Left ventricle myocardium superior (tissue), 1 donor: ENCODE data around the gene C11orf65. TPM values are rescaled to one million over a fixed set of nuclear protein-coding genes. Genes with fewer than 3 reads are reported as not detected.
"Not testable (repeated sequence)": the region's sequence is repeated elsewhere in the genome, so short reads cannot be mapped to it uniquely, and the experiment has no call there.

Source experiments
- ATAC-seq: fragments of 200-7000 bp; cut with Tn5 transposase; one replicate; pipeline ENCODE4 v1.9.1; 2020; ENCODE audit warnings: mild to moderate bottlenecking, moderate library complexity
- DNase-seq: peaks from one replicate; pipeline ENCODE4 v3.0.0-alpha.2; 2020
- intact Hi-C: fragments of 100-400 bp; cut with micrococcal nuclease; formaldehyde crosslinking; loops from one replicate; pipeline ENCODE4 v1.11.0; 2022
- total RNA-seq: library from RNA; stranded (reverse); fragmentation: NEBNext Ultra II Directional; extraction: Animal tissue kit (Norgen Biotek cat#: 25700); gene quantifications from one replicate; pipeline ENCODE4 v1.2.1, GENCODE V29; 2021
- donor health status: DM: no; HTN: yes; CAD: no; lungs with severe emphysema.

The C11orf65 gene
- total RNA-seq, 1 donor from 2014 or later, result 0.69 TPM

DNA sequence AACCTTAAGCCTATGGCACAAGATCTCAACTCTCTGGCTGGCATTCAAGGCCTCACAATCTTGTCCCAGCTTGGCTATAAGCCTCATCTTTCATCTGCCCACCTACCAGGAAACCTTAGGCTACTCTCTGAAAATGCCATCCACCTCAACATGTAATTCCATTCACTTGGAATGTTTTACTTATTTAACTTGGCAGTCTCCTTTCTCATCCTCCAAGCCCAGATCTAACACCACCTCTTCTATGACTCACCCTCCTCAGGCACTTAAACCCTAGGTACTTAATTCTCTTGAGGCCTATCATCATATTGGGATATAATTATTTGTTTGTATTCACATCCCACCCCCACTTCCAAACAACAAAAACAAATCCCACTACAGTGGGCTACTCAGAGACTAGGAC lies 15.8 kb upstream of the C11orf65 start:
- intact Hi-C loops, result no loop called here
- ATAC-seq (no peak), DNase-seq (no peak)

DNA sequence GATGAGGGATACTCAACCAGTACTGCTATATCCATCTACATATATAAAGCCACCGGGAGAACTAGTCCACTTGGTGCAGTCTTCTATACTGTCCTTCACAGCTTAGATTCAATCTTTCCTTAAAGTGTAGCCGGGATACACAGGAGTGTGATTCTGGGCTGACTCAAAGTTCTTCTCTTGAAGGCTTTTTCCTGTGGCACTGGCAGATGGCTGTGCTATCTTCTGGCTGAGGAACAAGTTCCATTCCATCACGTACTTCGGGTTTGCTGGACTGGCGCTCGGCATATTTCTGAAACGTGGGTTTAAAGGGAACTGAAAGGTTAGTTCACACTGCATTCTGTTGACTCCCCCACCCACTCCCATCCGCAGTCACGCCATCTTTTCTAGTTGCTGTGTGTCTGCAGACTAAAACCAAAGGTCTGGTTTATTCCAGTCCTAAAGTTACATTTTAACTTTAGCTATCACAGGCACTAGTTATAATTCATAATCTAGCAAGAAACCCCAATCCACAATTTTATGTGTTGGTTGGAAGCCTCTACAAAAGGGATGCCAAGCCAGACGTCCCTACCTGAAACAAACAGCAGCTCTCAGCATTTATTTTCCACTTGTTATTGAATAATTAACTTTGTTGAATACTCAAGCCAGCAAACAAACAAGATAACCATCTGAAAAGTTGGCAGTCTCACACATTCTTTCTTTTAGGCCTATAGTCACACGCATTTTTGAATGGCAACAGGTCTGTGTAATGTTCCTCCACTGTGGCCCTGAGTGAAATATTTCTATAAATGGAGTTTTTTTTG lies 7.5 kb upstream of the C11orf65 start:
- intact Hi-C loops, result no loop called here
- ATAC-seq (peak; percentile 79), DNase-seq (no peak)

DNA sequence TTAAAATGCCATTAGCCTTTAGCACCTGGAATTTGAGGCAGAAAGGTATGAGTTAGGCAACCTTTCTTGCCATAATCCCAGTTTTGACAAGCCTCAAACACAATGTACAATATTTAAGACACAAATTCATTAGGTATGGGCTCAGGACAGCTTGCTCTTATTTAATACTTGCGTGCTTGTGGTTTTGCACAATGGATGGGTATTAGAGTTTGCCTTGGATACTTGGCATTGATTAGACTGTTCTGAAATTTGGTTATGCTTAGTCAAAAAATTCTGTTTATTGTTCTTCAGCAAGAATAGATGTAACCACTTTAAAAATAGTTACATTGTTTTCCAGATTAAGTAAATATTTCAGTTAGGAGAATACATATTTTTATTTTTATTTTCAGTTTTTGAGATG lies 5.4 kb upstream of the C11orf65 start:
- no peak for DNase-seq
- intact Hi-C loops, result no loop called here

DNA sequence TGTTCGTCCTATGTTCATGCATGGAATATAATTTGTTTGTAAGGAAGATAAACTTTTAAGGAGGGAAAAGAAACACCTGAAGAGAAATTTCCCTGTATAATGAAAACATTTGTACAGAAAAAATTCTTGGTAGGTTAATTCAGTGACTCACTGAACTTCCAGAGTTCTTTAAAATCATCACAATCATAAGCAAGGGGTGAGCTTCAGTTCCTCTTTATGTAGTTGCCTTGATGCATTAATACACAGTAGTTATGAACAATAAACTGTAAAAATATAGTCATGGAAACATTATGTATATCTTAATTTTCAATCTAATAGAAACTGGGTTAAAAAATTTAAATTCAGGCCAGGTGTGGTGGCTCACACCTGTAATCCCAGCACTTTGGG lies 1.1 kb upstream of the C11orf65 start:
- DNase-seq (no peak), ATAC-seq (no peak)
- intact Hi-C loops, result loop anchor here (5.0 kb wide), 1 partner anchor 246 kb away; the partner anchor contains the start of genes ATM and NPAT

More for the DNA sequence above, 5.4 kb upstream of the C11orf65 start:
- no peak for ATAC-seq

DNA sequence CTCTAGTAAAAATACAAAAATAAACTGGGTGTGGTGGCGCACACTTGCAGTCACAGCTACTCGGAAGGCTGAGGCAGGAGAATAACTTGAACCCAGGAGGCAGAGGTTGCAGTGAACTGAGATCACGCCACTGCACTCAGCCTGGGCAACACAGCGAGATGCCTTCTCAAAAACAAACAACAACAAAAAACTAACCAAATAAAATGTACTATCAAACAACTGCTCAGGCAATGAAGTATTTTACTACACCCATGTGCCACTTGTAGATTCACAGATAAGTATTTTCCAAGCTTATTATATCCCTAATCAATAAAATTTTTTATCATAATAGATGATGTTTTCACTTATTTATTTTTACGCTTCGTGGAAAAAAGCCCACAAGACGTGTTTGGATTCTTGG lies 924 bp downstream of the C11orf65 start:
- intact Hi-C loops, result loop anchor here (5.0 kb wide), 1 partner anchor 244 kb away; the partner anchor contains the start of genes ATM and NPAT
- no peak for ATAC-seq

DNA sequence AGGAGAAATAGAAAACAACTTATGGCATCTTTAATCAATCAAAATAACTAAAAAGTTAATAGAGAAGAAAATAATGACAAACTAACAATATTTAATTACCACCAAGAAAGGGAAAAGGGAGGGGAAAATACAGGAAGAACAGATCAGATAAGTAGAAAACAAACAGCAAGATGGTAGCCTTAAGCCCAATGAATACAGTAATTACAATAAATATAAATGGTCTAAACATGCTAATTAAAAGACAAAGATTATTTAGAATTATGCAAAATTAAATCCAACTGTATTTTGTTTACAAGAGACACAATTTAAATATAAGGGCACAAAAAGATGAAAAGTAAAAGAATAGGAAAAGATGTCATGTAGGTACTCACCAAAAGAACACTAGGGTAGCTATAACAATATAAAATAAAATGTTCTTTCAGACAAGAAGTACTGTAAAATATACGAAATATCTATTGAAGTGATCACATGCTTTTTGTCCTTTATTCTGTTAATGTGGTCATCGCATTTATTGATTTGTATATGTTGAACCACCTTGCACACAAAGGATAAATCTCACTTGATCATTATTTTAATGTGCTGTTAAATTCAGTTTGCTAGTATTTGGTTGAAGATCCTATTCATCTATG lies 14.0 kb downstream of the C11orf65 start:
- ATAC-seq (no peak), DNase-seq (no peak)
- intact Hi-C loops, result no loop called here

More for the DNA sequence above, 924 bp downstream of the C11orf65 start:
- DNase-seq, result no peak

DNA sequence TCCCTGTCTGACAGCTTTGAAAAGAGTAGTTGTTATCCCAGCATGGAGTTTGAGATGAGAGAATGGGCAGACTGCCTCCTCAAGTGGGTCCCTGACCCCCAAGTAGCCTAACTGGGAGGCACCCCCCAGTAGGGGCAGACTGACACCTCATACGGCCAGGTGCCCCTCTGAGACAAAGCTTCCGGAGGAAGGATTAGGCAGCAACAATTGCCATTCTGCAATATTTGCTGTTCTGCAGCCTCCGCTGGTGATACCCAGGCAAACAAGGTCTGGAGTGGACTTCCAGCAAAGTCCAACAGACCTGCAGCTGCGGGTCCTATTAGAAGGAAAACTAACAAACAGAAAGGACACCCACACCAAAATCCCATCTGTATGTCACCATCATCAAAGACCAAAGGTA lies 25.9 kb downstream of the C11orf65 start:
- DNase-seq, ATAC-seq, intact Hi-C loops: not testable (repeated sequence)

DNA sequence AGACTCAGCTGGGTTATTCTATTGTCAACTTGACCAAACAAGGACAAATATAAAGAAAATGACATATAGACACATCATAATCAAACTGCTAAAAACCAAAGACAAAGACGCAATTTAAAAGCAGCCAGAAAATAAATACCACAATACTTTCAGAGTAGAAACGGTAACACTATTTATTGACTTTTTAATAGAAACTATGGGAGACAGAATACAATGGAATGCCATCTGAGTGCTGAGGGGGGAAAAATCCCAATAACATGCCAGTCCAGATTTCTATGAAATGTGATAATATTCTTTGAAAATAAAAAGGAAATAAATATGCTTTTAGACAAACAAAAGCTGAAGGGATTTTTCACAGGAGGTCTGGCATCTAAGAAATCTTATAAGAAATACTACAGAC lies 30.7 kb downstream of the C11orf65 start:
- intact Hi-C loops, result no loop called here
- DNase-seq, result no peak
- ATAC-seq, result no peak

DNA sequence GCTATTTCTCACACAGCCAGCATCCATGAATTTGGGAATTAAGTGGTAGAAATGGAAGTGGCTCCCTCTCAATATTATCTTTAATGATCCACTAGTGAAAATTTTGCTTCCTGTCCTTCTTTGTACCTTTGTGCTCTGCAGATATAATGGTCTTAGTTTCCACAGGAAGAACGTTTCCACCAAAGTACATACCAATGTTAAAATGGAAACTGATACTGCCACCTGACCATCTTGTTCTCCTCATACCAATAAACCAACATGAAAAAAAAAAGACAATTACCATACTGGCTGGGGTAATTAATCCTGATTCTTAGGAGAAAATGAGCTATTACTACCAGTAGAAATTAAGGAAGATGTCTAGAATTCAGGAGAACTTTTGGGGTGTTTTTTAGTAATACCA lies 32.3 kb downstream of the C11orf65 start:
- intact Hi-C loops, result no loop called here
- DNase-seq (no peak), ATAC-seq (no peak)

DNA sequence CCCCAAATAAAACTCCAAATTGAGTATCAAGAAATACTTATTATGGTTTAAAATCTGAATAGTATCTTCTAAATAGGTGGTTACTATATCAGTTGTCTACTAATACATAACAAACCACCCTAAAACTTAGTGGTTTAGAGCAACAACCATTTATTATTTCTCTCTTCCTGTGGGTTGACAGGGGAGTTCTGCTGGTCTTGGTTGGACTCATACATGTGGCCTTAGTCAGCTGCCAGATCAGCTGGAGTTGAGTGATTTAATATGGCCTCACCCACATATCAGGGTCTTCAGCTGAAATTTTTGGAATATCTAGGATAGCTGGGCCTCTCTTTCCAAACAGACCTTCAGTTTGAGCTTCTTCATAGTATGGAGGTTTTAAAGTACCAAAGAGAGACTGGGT lies 34.5 kb downstream of the C11orf65 start:
- DNase-seq, result no peak
- intact Hi-C loops, result loop anchor here (5.0 kb wide), 1 partner anchor 895 kb away; no protein-coding TSS in a partner anchor
- no peak for ATAC-seq

DNA sequence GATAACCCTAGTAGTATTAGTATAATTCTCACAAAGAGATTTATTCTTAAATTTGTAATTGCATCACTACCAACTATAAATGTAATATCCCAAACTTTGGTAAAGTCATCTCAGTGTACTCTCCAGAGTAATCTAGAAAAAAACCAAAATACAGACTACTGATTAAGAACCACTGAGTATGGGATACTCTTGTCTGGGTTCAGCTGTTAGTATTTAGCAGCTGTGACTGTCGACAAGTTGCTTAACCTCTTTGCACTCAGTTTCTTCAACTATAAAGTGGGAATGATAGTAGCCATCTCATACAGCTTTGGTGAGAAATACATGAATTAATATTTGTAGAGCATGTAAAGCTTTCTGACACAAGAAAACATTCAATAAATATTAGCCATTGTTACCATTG lies 35.3 kb downstream of the C11orf65 start:
- no peak for DNase-seq
- intact Hi-C loops, result loop anchor here (5.0 kb wide), 1 partner anchor 895 kb away; no protein-coding TSS in a partner anchor
- ATAC-seq, result no peak

DNA sequence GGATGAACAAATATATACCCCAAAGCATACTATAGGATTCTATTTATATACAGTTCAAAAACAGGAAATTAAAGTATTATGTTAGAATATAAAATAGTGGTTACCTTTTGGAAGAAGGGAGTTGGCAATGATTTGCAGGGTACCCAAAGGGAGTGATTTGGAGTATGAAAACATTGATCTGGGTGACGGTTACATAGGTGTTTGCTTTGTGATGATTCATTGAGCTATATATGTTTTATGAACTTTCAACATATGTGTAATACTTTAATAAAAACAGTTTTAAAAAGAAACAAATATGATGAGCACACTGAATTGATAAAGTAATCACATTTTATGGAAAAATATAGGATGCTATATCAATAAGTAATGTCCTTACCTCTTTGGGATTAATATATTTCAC lies 36.0 kb downstream of the C11orf65 start:
- intact Hi-C loops, result loop anchor here (5.0 kb wide), 1 partner anchor 896 kb away; no protein-coding TSS in a partner anchor
- DNase-seq (no peak), ATAC-seq (no peak)

DNA sequence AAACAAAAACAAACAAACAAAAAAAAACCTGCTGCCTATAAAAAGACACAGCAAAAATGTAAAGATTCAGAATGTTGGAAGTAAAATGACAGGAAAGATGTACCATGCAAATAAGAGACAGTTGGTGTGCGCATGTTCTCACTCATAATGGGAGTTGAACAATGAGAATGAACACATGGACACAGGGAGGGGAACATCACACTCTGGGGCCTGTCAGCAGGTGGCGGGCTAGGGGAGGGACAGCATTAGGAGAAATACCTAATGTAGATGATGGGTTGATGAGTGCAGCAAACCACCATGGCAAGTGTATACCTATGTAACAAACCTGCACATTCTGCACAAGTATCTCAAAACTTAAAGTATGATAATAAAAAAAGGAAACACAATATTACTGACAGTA lies 49.8 kb downstream of the C11orf65 start:
- ATAC-seq, result not testable (repeated sequence)
- intact Hi-C loops, result loop anchor here (5.0 kb wide), 1 partner anchor 230 kb away; no protein-coding TSS in a partner anchor
- peak; percentile 58 for DNase-seq

DNA sequence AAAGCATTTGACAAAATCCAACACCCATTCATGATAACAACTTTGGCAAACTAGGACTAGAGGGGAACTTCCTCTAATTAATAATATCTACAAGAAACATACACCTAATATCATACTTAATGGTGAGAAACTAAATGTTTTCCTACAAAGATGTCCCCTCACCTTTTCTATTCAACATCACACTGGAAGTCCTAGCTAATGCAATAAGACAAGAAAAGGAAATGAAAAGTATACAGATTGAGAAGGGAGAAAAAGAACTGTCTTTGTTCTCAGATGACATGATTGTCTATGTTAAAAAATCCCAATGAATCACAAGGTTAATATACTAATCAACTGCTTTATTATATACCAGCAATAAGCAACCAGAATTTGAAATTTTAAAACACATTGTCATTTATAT lies 52.4 kb downstream of the C11orf65 start:
- DNase-seq (no peak), ATAC-seq (no peak)
- intact Hi-C loops, result loop anchor here (5.0 kb wide), 1 partner anchor 232 kb away; no protein-coding TSS in a partner anchor

DNA sequence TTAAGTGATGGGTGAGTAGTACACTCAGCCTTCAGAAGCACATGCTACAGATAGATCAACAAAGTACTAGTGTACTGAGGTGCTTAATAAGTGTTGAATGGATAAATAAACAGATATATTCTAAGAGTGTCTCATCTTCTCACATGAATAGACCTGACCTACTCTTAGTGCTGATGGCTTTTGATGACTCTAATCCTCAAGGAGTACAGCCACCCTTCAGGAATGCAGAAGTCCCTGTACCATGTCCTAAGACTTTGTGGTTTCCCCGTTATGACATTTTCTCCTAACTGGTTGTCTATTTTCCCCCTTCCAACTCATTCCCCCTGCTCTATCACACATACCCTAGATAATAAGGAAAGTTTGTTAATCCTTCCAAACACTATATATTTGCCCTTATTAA lies 61.6 kb downstream of the C11orf65 start:
- DNase-seq (no peak), ATAC-seq (no peak)
- intact Hi-C loops, result no loop called here

DNA sequence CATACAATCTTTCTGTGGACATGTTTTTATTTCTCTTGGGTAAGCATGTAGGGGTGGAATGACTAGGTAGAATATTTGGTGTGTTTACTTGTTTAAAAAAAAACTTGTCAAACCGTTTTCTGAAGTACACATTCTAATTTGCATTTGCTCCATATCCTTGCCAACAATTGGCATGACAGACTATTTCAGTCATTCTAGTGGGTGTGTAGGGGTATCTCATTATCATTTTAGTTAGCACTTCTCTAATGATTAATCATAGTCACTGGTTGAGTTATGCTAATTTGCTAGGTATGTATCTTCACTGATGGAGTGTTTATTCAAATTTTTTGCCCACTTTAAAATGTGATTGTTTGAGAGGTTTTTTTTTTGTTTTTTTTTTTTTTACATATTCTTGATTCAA lies 64.3 kb downstream of the C11orf65 start:
- ATAC-seq (no peak), DNase-seq (no peak)
- intact Hi-C loops, result no loop called here

DNA sequence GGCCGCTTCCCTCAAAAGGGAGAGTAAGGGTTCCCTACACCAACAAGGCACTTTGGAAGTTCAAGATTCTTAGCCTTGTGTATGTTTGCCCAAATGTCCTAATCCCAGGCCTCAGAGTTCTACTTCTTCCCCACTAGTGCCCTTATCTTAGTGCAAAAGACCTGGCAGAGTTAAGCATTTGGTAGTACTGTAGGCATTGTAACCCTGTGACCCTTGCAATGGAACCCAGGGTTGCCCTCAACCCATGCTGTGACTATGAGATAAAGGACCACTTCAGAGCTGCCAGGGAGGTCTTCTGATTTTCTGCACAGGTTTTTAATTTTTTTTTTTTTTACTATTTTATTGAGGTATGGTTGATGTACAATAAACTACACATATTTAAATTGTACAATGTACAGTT lies 65.1 kb downstream of the C11orf65 start:
- no peak for DNase-seq
- no peak for ATAC-seq
- intact Hi-C loops, result no loop called here

DNA sequence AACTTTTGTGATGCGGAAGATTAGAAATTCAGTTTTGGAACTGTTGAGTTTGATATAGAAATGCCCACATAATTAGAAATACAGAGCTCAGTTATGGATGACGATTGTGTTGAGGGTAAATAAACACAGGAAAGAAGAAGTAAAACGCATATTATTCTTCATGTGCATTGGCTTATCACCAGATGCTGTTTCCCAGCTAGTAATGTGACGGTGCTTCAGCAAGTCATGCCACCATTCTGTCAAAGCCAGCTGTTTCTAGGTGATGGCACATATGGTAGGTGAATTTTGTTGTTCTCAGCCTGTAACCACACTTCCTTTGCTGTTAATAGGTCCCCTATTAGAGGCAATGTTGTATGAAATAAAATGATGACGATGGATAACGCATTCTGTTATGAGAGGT lies 68.9 kb downstream of the C11orf65 start:
- no peak for DNase-seq
- intact Hi-C loops, result no loop called here
- no peak for ATAC-seq

DNA sequence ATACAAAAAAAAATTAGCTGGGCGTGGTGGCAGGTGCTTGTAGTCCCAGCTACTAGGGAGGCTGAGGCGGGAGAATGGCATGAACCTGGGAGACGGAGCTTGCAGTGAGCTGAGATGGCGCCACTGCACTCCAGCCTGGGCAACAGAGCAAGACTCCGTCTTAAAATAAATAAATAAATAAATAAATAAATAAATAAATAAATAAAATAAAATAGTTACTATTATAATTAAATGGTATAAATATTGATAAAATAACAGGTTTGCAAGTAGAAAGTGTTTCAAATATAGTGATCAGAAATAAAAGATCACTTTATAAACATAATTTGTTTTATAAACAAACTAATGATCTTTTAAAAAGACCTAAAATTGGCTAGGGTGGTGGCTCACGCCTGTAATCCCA lies 70.7 kb downstream of the C11orf65 start:
- ATAC-seq, intact Hi-C loops, DNase-seq: not testable (repeated sequence)

DNA sequence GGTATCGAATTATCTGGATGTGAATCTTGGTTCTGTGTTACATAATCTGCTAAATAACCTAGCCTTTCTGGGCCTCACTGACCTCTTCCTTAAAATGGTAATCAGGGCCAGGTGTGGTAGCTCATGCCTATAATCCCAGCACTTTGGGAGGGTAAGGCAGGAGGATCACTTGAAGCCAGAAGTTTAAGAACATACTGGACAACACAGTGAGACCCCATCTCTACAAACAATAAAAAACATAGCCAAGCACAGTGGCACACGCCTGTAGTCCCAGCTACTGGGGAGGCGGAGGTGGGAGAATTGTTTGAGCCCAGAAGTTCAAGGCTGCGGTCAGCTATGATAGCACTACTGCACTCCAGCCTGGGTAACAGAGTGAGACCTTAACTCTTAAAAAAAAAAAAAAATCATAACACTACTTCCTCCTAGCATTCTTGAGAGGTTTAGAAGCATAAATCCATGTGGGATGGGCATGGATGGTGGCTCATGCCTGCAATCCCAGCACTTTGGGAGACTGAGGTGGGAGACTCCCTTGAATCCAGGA lies 72.5 kb downstream of the C11orf65 start:
- no peak for ATAC-seq
- intact Hi-C loops, result no loop called here
- no peak for DNase-seq
